ENCODE results near the gene ACSS2.
A peak's percentile ranks its signal among the peaks of the same experiment; 100 is the strongest.

- TF ChIP-seq CTCF (IDR thresholded peaks at IDR 0.05) (peak; percentile 81), EZH2 (IDR thresholded peaks at IDR 0.05) (no peak)
Measured at GRCh38 chr20:34874094-34874654, 2.2 kb upstream of the ACSS2 start.
